H1 (cell line): Measurements from ENCODE around the gene MOK. TPM values are rescaled to one million over a fixed set of nuclear protein-coding genes. Genes with fewer than 3 reads are reported as not detected.

Experiments
- CTCF ChIA-PET: fragments of 300-600 bp; sonication (Branson Sonifier 250); formaldehyde crosslinking; loops from one replicate; lab custom pipeline; 2021; ENCODE audit not compliant: partially characterized antibody; lab: Charles Lee
- POLR2A ChIA-PET: fragments of 300-600 bp; sonication (Branson Sonifier 250); formaldehyde crosslinking; loops from one replicate; lab custom pipeline; 2021; ENCODE audit warnings: inconsistent platforms; ENCODE audit not compliant: partially characterized antibody; lab: Charles Lee
- DNase-seq, 2 experiments: peaks; one replicate each; pipeline versions ENCODE4 v3.0.0 to v3.0.0-alpha.2; 2010 to 2022; ENCODE audit warnings: low spot score in 2 of 2, low read depth in 1 of 2, mixed read lengths in 1 of 2
- FAIRE-seq: peaks from 2 replicates; lab custom pipeline; 2011; peaks lifted over from hg19 to GRCh38; lab: Jason Lieb, UNC
- H2AFZ ChIP-seq: 2 replicates; pipeline ENCODE4 v1.8.1; 2012; ENCODE audit warnings: low read length, inconsistent platforms
- H2AK5ac ChIP-seq: 2 replicates; pipeline ENCODE4 v1.6.1; 2013; ENCODE audit warnings: low read depth, low read length
- H2BK120ac ChIP-seq: replicated peaks from 2 replicates; pipeline ENCODE3; 2013; ENCODE audit warnings: low read depth, low read length, inconsistent platforms
- H2BK12ac ChIP-seq: 2 replicates; pipeline ENCODE4 v1.6.1; 2013; ENCODE audit warnings: low read depth, low read length
- H2BK15ac ChIP-seq: 2 replicates; pipeline ENCODE4 v1.6.1; 2013; ENCODE audit warnings: low read length
- H2BK20ac ChIP-seq: 2 replicates; pipeline ENCODE4 v1.6.1; 2013; ENCODE audit warnings: low read length
- H2BK5ac ChIP-seq: 2 replicates; pipeline ENCODE4 v1.6.1; 2013; ENCODE audit warnings: low read depth, low read length
- H3K14ac ChIP-seq: 2 replicates; pipeline ENCODE4 v1.6.1; 2013; ENCODE audit warnings: inconsistent platforms; ENCODE audit not compliant: insufficient read length
- H3K18ac ChIP-seq: 2 replicates; pipeline ENCODE4 v1.6.1; 2013; ENCODE audit warnings: low read length; ENCODE audit errors: extremely low read depth
- H3K23ac ChIP-seq: 2 replicates; pipeline ENCODE4 v1.6.1; 2013; ENCODE audit warnings: inconsistent platforms; ENCODE audit not compliant: insufficient read length
- H3K23me2 ChIP-seq: 2 replicates; pipeline ENCODE4 v1.6.1; 2013; ENCODE audit warnings: low read depth, low read length
- H3K27ac ChIP-seq: 2 replicates; pipeline ENCODE4 v1.6.1; 2011; ENCODE audit warnings: low read depth, low read length, inconsistent platforms
- H3K27me3 ChIP-seq, 4 experiments: replicated peaks in 1 of 4; 1 replicate in 1 of 4; 2 replicates in 3 of 4; pipeline versions ENCODE4 v1.6.1 to v1.8.1; 2011 to 2013; ENCODE audit warnings: low read length in 3 of 4, mild to moderate bottlenecking in 3 of 4, inconsistent platforms in 2 of 4, mixed read lengths in 2 of 4, moderate library complexity in 1 of 4; ENCODE audit not compliant: control insufficient read depth in 3 of 4, insufficient read depth in 3 of 4; ENCODE audit errors: extremely low read depth in 1 of 4
- H3K36me3 ChIP-seq, 4 experiments: 2 replicates each; pipeline versions ENCODE4 v1.6.1 to v1.8.1; 2011 to 2013; ENCODE audit warnings: mild to moderate bottlenecking in 4 of 4, low read length in 3 of 4, moderate library complexity in 2 of 4, control low read depth in 1 of 4, inconsistent platforms in 1 of 4; ENCODE audit not compliant: insufficient read depth in 4 of 4, control insufficient read depth in 2 of 4
- H3K4ac ChIP-seq: replicated peaks from 2 replicates; pipeline ENCODE3; 2013; ENCODE audit warnings: low read length, low read depth, mixed read lengths, inconsistent platforms; ENCODE audit not compliant: insufficient read length
- H3K4me1 ChIP-seq, 4 experiments: replicated peaks in 1 of 4; 1 replicate in 1 of 4; 2 replicates in 3 of 4; pipeline versions ENCODE4 v1.6.1 to v1.8.1; 2011 to 2013; ENCODE audit warnings: low read length in 3 of 4, inconsistent platforms in 2 of 4, mixed read lengths in 1 of 4; ENCODE audit not compliant: insufficient read depth in 4 of 4, control insufficient read depth in 3 of 4
- H3K4me2 ChIP-seq, 2 experiments: 2 replicates each; pipeline versions ENCODE4 v1.6.1 to v1.8.1; 2011 to 2013; ENCODE audit warnings: low read depth in 2 of 2, low read length in 2 of 2, control low read depth in 1 of 2, inconsistent platforms in 1 of 2, mild to moderate bottlenecking in 1 of 2; ENCODE audit not compliant: insufficient read depth in 1 of 2
- H3K4me3 ChIP-seq, 4 experiments: fragments of 200-600, 300-600 bp in 1 of 4; sonication (generic), shearing (Covaris generic), sonication (Bioruptor Twin) in 1 of 4; 2 replicates each; pipeline versions ENCODE4 v1.5.1 to v1.8.1; 2011 to 2016; ENCODE audit warnings: low read length in 4 of 4, low read depth in 3 of 4, control low read depth in 2 of 4, inconsistent platforms in 2 of 4, mild to moderate bottlenecking in 2 of 4, mixed read lengths in 1 of 4, moderate library complexity in 1 of 4; ENCODE audit not compliant: insufficient read depth in 2 of 4; ENCODE audit errors: extremely low read depth in 1 of 4
- H3K56ac ChIP-seq: replicated peaks from 2 replicates; pipeline ENCODE3; 2013; ENCODE audit warnings: low read depth, mild to moderate bottlenecking, mixed read lengths, low read length, inconsistent platforms; ENCODE audit not compliant: insufficient read length
- H3K79me1 ChIP-seq: 2 replicates; pipeline ENCODE4 v1.6.1; 2013; ENCODE audit warnings: low read depth, low read length, control low read depth
- H3K79me2 ChIP-seq, 2 experiments: 2 replicates each; pipeline versions ENCODE4 v1.6.1 to v1.8.1; 2012 to 2013; ENCODE audit warnings: low read length in 2 of 2, mild to moderate bottlenecking in 2 of 2, inconsistent platforms in 1 of 2; ENCODE audit not compliant: insufficient read depth in 2 of 2, control insufficient read depth in 1 of 2
- H3K9ac ChIP-seq, 4 experiments: replicated peaks in 1 of 4; 1 replicate in 1 of 4; 2 replicates in 3 of 4; pipeline versions ENCODE4 v1.6.1 to v1.8.1; 2011 to 2013; ENCODE audit warnings: low read depth in 3 of 4, low read length in 3 of 4, control low read depth in 2 of 4, mild to moderate bottlenecking in 2 of 4, moderate library complexity in 2 of 4, inconsistent platforms in 1 of 4; ENCODE audit errors: extremely low read depth in 1 of 4
- H3K9me3 ChIP-seq, 2 experiments: 2 replicates each; pipeline versions ENCODE4 v1.6.1 to v1.8.1; 2012 to 2013; ENCODE audit warnings: mild to moderate bottlenecking in 2 of 2, moderate library complexity in 2 of 2, control low read depth in 1 of 2, inconsistent platforms in 1 of 2, low read depth in 1 of 2, low read length in 1 of 2, mixed read lengths in 1 of 2; ENCODE audit not compliant: insufficient read depth in 2 of 2
- H4K20me1 ChIP-seq, 2 experiments: replicated peaks in 1 of 2; 2 replicates each; pipeline versions ENCODE3 to v1.8.1; 2011 to 2013; ENCODE audit warnings: inconsistent platforms in 2 of 2, low read length in 2 of 2, mild to moderate bottlenecking in 1 of 2; ENCODE audit not compliant: insufficient read depth in 2 of 2, control insufficient read depth in 1 of 2
- H4K5ac ChIP-seq: 2 replicates; pipeline ENCODE4 v1.6.1; 2013; ENCODE audit warnings: low read length, low read depth, mixed read lengths, inconsistent platforms; ENCODE audit not compliant: insufficient read length
- H4K8ac ChIP-seq: 2 replicates; pipeline ENCODE4 v1.8.0; 2013; ENCODE audit warnings: mild to moderate bottlenecking, moderate library complexity, low read length, inconsistent platforms; ENCODE audit not compliant: insufficient read depth; ENCODE audit errors: extremely low read depth
- H4K91ac ChIP-seq: replicated peaks from 2 replicates; pipeline ENCODE3; 2013; ENCODE audit warnings: low read length, mixed read lengths, inconsistent platforms; ENCODE audit not compliant: insufficient read length
- GABPA ChIP-seq: IDR thresholded peaks from 2 replicates; pipeline ENCODE4 v1.6.1; 2011; ENCODE audit warnings: mild to moderate bottlenecking, low read length, moderate library complexity, borderline replicate concordance; ENCODE audit not compliant: insufficient read depth
- GTF2F1 ChIP-seq: IDR thresholded peaks from 2 replicates; pipeline ENCODE4 v1.6.1; 2012; ENCODE audit warnings: low read depth, low read length, improper control_type of control experiment, borderline replicate concordance
- HDAC6 ChIP-seq: IDR thresholded peaks from one replicate; pipeline ENCODE4 v1.7.1; 2012; ENCODE audit warnings: low read depth, mild to moderate bottlenecking, inconsistent platforms, low read length, moderate library complexity
- KDM1A ChIP-seq: fragments of 200-600, 300-600 bp; sonication (generic); IDR thresholded peaks from 2 replicates; pipeline ENCODE4 v1.7.1; 2016; ENCODE audit warnings: mild to moderate bottlenecking, low read length, borderline replicate concordance
- KDM5A ChIP-seq: fragments of 200-600 bp; IDR thresholded peaks from 2 replicates; pipeline ENCODE4 v1.7.1; 2012; ENCODE audit warnings: mild to moderate bottlenecking, low read length, inconsistent platforms, mixed read lengths
- MAX ChIP-seq: IDR thresholded peaks from 2 replicates; pipeline ENCODE4 v1.6.1; 2012; ENCODE audit warnings: inconsistent platforms
- POU5F1 ChIP-seq: IDR thresholded peaks from 2 replicates; pipeline ENCODE4 v1.6.1; 2011; ENCODE audit warnings: low read depth, mild to moderate bottlenecking, low read length, moderate library complexity
- TBP ChIP-seq: IDR thresholded peaks from 2 replicates; pipeline ENCODE4 v1.6.1; 2011; ENCODE audit warnings: low read depth, low read length, improper control_type of control experiment
- YY1 ChIP-seq: IDR thresholded peaks from 2 replicates; pipeline ENCODE4 v1.6.1; 2011; ENCODE audit warnings: low read depth, mild to moderate bottlenecking, low read length
- WGBS, 2 experiments: shearing (Covaris generic) in 1 of 2; methylation state at CpG; one replicate each; pipeline versions ENCODE4 v1.1.6 to v1.1.7; 2013 to 2015; ENCODE audit warnings: low lambda C conversion rate in 2 of 2, mixed read lengths in 2 of 2, inconsistent platforms in 1 of 2, low coverage in 1 of 2, missing lambda C conversion rate in 1 of 2; ENCODE audit not compliant: insufficient replicate concordance in 2 of 2, insufficient coverage in 1 of 2, insufficient read length in 1 of 2; ENCODE audit errors: extremely low coverage in 1 of 2, missing lambda C conversion rate in 1 of 2; 5-methylcytosine and 5-hydroxymethylcytosine counted together
- polyA plus RNA-seq, 7 experiments: library from polyadenylated mRNA; depleted of rRNA in 3 of 7; stranded (reverse) in 5 of 7; unstranded in 2 of 7; fragments of >200 nt in 5 of 7; fragments of 200-250 nt in 2 of 7; gene quantifications; 1 replicate in 5 of 7; 2 replicates in 1 of 7; 4 replicates in 1 of 7; pipeline versions ENCODE4 v1.2.1 to v1.2.3, GENCODE V29; 2011 to 2013; ENCODE audit warnings: missing spikeins in 2 of 7, mixed read lengths in 2 of 7
- total RNA-seq: library from RNA; stranded (reverse); fragmentation: NEBNext Ultra II Directional; extraction: Animal tissue kit (Norgen Biotek cat#: 25700); gene quantifications from 2 replicates; pipeline ENCODE4 v1.2.1, GENCODE V29; 2021

The MOK gene
- total and polyA plus RNA-seq, 2 of the 8 experiments (the other 6 are each of a cell fraction or from before 2014, with no cell fraction given) = 2.1 to 2.5 TPM

- Histone ChIP-seq H2BK5ac (no peak overlapping the region), H3K9me3 (peaks cover 3 to 4% of the 10 kb centered on the region in 2 experiments; a peak in 1 of 4 replicates), H3K18ac (no peak overlapping the region), H4K8ac (no peak overlapping the region), H3K9ac (no peak overlapping the region), H2AFZ (no peak overlapping the region), H3K4me3 (no peak overlapping the region), H3K4ac (no peak overlapping the region), H3K23ac (no peak overlapping the region), H2BK120ac (no peak overlapping the region), H4K91ac (no peak overlapping the region), H2BK12ac (no peak overlapping the region), H3K36me3 (no peaks in the 10 kb centered on the region), H3K23me2 (0 out of 2 replicates have a peak, but pooled peaks cover 2% of the 10 kb centered on the region), H2BK15ac (no peak overlapping the region), H3K27ac (no peak overlapping the region), H3K79me2 (no peaks in the 10 kb centered on the region), H3K79me1 (no peaks in the 10 kb centered on the region), H3K14ac (no peak overlapping the region), H3K4me2 (no peak overlapping the region), H2AK5ac (no peak overlapping the region), H3K4me1 (peaks cover 0 to 6% (median 2%) of the 10 kb centered on the region in 4 experiments; a peak in 4 of 7 replicates), H4K20me1 (no peaks in the 10 kb centered on the region), H2BK20ac (no peak overlapping the region), H3K56ac (no peak overlapping the region), H4K5ac (no peak overlapping the region), H3K27me3 (no peaks in the 10 kb centered on the region)
- DNase-seq = no peak
- 91% methylated on average over 4 of the region's 4 CpGs; no CpG with 5 or more reads in 1 of the 2 experiments for WGBS, 2 experiments
- ChIA-PET POLR2A (interaction anchor here (0.6 kb wide), 1 partner anchor 15 kb away, joined by 3 read pairs; no protein-coding TSS in a partner anchor), CTCF (interaction anchor here (1.6 to 1.7 kb wide), 2 partner anchors 75 to 83 kb away, joined by 5 to 6 read pairs; no protein-coding TSS in a partner anchor)
- no peak for FAIRE-seq
- TF ChIP-seq POU5F1 = no peak
- TF ChIP-seq YY1 = no peak
- TF ChIP-seq GABPA = no peak
- no peak for TF ChIP-seq MAX
- TF ChIP-seq HDAC6 = no peak
- no peak for TF ChIP-seq KDM5A
- TF ChIP-seq TBP = no peak
- no peak for TF ChIP-seq GTF2F1
- TF ChIP-seq KDM1A = no peak
Observed at GRCh38 chr14:102239231-102239630, 65.7 kb downstream of the MOK start.
